ENCODE data around the gene TRAPPC6A. TPM values are rescaled to one million over a fixed set of nuclear protein-coding genes. Genes with fewer than 3 reads are reported as not detected.

TRAPPC6A gene
- total and polyA plus RNA-seq, 2 of the 4 experiments (the other 2 are of a cell fraction) = 4.1 to 13.4 TPM

DNA sequence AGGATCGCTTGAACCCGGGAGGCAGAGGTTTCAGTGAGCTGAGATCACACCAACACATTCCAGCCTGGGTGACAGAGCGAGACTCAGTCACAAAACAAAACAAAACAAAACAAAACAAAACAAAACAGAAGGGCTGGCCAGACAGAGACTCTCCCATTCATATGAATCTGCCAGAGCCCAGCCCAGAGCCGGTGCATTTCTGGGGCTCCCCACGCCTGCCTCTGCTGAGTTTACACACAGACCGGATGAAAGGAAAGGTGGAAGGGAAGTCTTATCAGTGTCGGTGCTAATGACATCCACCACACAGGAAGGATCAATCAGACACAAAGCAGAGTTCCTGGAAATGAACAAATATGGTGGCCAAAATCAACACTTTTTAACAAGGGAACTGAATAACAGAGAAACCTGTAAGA, 6.8 kb downstream of the TRAPPC6A start:
- H3K9ac ChIP-seq (ENCODE audit: low read depth, low read length) = no peak overlapping the region
- H2BK5ac ChIP-seq (ENCODE audit: low read depth, low read length, poor library complexity, severe bottlenecking) = no peak overlapping the region
- in situ Hi-C loops (cut with MboI; ENCODE audit: low sequenced_read_pairs) (no loop called here), intact Hi-C loops (cut with micrococcal nuclease) (no loop called here), dilution Hi-C loops (cut with HindIII; ENCODE audit: low sequenced_read_pairs, unreplicated experiment) (no loop called here)
- H2BK20ac ChIP-seq (ENCODE audit: low read depth, low read length) = no peak overlapping the region
- CTCF ChIA-PET = interaction anchor here (0.9 to 1.4 kb wide), 2 partner anchors 33 to 168 kb away, joined by 3 read pairs; no protein-coding TSS in a partner anchor
- H3K9me3 ChIP-seq (ENCODE audit: control insufficient read depth, insufficient read depth, low read length) = no peaks in the 10 kb centered on the region
- no peak overlapping the region for H4K5ac ChIP-seq (ENCODE audit: low read depth, low read length)
- H3K36me3 ChIP-seq (ENCODE audit: control insufficient read depth, insufficient read depth, low read length) = no peaks in the 10 kb centered on the region
- ATAC-seq (ENCODE audit: low read depth) (no peak), DNase-seq (no peak)
- no peak overlapping the region for H3K4me3 ChIP-seq (ENCODE audit: insufficient read depth, low read depth, low read length)
- no peak overlapping the region for H4K91ac ChIP-seq (ENCODE audit: insufficient read depth, low read depth, low read length)
- no CpG with 5 or more reads among the region's 7 CpGs for WGBS, 2 experiments (ENCODE audit: extremely low coverage in 2 of 2, insufficient read length in 1 of 2)
- H3K18ac ChIP-seq (ENCODE audit: low read depth, low read length) = no peak overlapping the region
- no peak overlapping the region for H3K27ac ChIP-seq (ENCODE audit: insufficient read depth, low read length)
- POLR2A ChIA-PET (ENCODE audit: unreplicated experiment) = no interaction called here
- no peak overlapping the region for H2BK15ac ChIP-seq (ENCODE audit: low read depth, low read length)
- H3K4ac ChIP-seq (ENCODE audit: low read depth, low read length) = no peak overlapping the region
- H3K23ac ChIP-seq (ENCODE audit: low read depth, low read length) = no peak overlapping the region
- no peak overlapping the region for H3K14ac ChIP-seq (replicated peaks; ENCODE audit: low read depth, low read length)
- no TSS peak for BruUV-seq (replicated peaks)
- no peak overlapping the region for H3K56ac ChIP-seq (ENCODE audit: extremely low read depth, insufficient read depth, low read length)
- H2AK9ac ChIP-seq (replicated peaks; ENCODE audit: low read depth, low read length, poor library complexity) = no peak overlapping the region
- TF ChIP-seq RFX5 (IDR thresholded peaks at IDR 0.05; ENCODE audit: low read depth, low read length) = no peak
- TF ChIP-seq, protein P1, sequence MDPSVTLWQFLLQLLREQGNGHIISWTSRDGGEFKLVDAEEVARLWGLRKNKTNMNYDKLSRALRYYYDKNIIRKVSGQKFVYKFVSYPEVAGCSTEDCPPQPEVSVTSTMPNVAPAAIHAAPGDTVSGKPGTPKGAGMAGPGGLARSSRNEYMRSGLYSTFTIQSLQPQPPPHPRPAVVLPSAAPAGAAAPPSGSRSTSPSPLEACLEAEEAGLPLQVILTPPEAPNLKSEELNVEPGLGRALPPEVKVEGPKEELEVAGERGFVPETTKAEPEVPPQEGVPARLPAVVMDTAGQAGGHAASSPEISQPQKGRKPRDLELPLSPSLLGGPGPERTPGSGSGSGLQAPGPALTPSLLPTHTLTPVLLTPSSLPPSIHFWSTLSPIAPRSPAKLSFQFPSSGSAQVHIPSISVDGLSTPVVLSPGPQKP (IDR thresholded peaks at IDR 0.05; ENCODE audit: borderline replicate concordance, low read depth, low read length) = no peak
- TF ChIP-seq, protein P2, sequence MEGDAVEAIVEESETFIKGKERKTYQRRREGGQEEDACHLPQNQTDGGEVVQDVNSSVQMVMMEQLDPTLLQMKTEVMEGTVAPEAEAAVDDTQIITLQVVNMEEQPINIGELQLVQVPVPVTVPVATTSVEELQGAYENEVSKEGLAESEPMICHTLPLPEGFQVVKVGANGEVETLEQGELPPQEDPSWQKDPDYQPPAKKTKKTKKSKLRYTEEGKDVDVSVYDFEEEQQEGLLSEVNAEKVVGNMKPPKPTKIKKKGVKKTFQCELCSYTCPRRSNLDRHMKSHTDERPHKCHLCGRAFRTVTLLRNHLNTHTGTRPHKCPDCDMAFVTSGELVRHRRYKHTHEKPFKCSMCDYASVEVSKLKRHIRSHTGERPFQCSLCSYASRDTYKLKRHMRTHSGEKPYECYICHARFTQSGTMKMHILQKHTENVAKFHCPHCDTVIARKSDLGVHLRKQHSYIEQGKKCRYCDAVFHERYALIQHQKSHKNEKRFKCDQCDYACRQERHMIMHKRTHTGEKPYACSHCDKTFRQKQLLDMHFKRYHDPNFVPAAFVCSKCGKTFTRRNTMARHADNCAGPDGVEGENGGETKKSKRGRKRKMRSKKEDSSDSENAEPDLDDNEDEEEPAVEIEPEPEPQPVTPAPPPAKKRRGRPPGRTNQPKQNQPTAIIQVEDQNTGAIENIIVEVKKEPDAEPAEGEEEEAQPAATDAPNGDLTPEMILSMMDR (conservative IDR thresholded peaks at IDR 0.05; ENCODE audit: low read depth, low read length) = no peak
- no peak for TF ChIP-seq BHLHE40 (IDR thresholded peaks at IDR 0.05; ENCODE audit: low read depth, low read length)
- no peak for TF ChIP-seq MAZ (IDR thresholded peaks at IDR 0.05; ENCODE audit: borderline replicate concordance, low read depth, low read length)
- no peak for TF ChIP-seq RCOR1 (IDR thresholded peaks at IDR 0.05; ENCODE audit: insufficient replicate concordance, low read length)
- TF ChIP-seq POLR2A (IDR thresholded peaks at IDR 0.05; ENCODE audit: low read depth, low read length) = no peak
- TF ChIP-seq, protein P3, sequence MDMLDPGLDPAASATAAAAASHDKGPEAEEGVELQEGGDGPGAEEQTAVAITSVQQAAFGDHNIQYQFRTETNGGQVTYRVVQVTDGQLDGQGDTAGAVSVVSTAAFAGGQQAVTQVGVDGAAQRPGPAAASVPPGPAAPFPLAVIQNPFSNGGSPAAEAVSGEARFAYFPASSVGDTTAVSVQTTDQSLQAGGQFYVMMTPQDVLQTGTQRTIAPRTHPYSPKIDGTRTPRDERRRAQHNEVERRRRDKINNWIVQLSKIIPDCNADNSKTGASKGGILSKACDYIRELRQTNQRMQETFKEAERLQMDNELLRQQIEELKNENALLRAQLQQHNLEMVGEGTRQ (IDR thresholded peaks at IDR 0.05; ENCODE audit: low read depth, low read length) = no peak
- TF ChIP-seq CHD1 (IDR thresholded peaks at IDR 0.05; ENCODE audit: low read depth, low read length) = no peak
- no peak for TF ChIP-seq CEBPB (IDR thresholded peaks at IDR 0.05; ENCODE audit: low read depth, low read length)
- peaks cover 2% of the 10 kb centered on the region; the same call in 1 of the 2 replicates for H3K27me3 ChIP-seq (ENCODE audit: control insufficient read depth, insufficient read depth, low read length)
- no peak overlapping the region for H4K8ac ChIP-seq (ENCODE audit: low read depth in 2 of 2, low read length in 2 of 2)
- H3K79me1 ChIP-seq (ENCODE audit: low read depth in 1 of 2, low read length in 2 of 2) = no peaks in the 10 kb centered on the region
- no peak overlapping the region for H2AFZ ChIP-seq (replicated peaks; ENCODE audit: low read length, poor library complexity)
- H3K4me2 ChIP-seq (ENCODE audit: low read depth, low read length) = no peak overlapping the region
- no peak overlapping the region for H2BK120ac ChIP-seq (ENCODE audit: low read depth, low read length)
- H2AK5ac ChIP-seq (ENCODE audit: low read depth, low read length) = no peak overlapping the region
- no peaks in the 10 kb centered on the region for H4K20me1 ChIP-seq (ENCODE audit: insufficient read depth, low read length)
- peaks cover 2% of the 10 kb centered on the region for H3K4me1 ChIP-seq (ENCODE audit: control insufficient read depth, insufficient read depth, low read length)
- H3K9me1 ChIP-seq (ENCODE audit: insufficient read depth, low read length) = no peaks in the 10 kb centered on the region

Measured in IMR-90 (cell line).